T-helper 1 cell treated with Interleukin-12 subunit alpha and Interleukin-12 subunit beta and Interleukin-4 antibody, amounts not matched to agents 30 μg/mL and 1 μg/mL, for 36 hours (primary cell): Measurements from ENCODE around the gene RFX4.

ENCODE experiments used
- H3K27ac Mint-ChIP-seq: one replicate; pipeline ENCODE4 v1.8.0; 2021; ENCODE audit warnings: mild to moderate bottlenecking, mixed read lengths
- H3K27me3 Mint-ChIP-seq: one replicate; pipeline ENCODE4 v1.8.0; 2021; ENCODE audit warnings: low read depth, mixed read lengths
- H3K36me3 Mint-ChIP-seq: one replicate; pipeline ENCODE4 v1.8.0; 2021; ENCODE audit warnings: low read depth, mixed read lengths
- H3K4me1 Mint-ChIP-seq: one replicate; pipeline ENCODE4 v1.8.0; 2021; ENCODE audit warnings: low read depth, mixed read lengths
- H3K4me3 Mint-ChIP-seq: one replicate; pipeline ENCODE4 v1.8.0; 2021; ENCODE audit warnings: mild to moderate bottlenecking, moderate library complexity, mixed read lengths
- H3K9me3 Mint-ChIP-seq: one replicate; pipeline ENCODE4 v1.8.0; 2021; ENCODE audit warnings: mixed read lengths

Gene RFX4

DNA sequence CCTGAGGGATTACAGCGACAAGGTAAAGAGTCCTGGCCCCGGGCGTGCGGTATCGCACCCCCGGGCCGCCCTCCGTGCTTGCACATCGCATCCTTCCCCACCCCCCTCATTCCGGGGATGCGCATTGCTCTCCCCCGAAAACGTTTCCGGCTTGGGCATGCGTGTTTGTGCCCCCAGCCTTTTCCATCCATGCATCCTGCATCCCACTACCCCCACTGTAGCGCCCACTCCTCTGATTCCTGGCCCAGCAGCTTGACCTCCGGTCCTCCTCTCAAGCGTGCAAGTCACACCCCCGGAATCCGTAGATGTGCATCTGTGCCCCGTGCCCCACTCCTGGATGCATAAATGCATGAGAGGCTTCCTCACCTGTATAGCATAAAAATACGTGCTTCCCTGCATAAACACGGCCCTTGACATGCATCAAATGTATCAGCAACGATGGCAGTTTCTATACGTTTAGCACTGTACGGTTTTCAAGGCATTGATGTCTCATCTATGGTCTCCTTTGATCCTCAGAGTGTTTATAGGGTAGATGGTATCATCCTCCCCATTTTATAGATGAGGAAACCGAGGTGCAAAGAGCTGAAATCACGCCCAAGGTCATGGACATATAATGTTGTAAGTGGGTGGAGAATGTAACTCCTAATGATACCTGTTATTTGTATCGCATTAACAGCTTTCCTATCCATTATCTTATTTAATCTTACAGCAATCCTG, 192.2 kb downstream of the RFX4 start:
- peak overlapping the region; percentile 93 for H3K4me3 Mint-ChIP-seq
- H3K9me3 Mint-ChIP-seq = no peaks in the 10 kb centered on the region
- H3K27ac Mint-ChIP-seq = peak overlapping the region; percentile 97
- H3K4me1 Mint-ChIP-seq = peaks cover 23% of the 10 kb centered on the region
- no peaks in the 10 kb centered on the region for H3K27me3 Mint-ChIP-seq
- H3K36me3 Mint-ChIP-seq = peaks cover 2% of the 10 kb centered on the region

DNA sequence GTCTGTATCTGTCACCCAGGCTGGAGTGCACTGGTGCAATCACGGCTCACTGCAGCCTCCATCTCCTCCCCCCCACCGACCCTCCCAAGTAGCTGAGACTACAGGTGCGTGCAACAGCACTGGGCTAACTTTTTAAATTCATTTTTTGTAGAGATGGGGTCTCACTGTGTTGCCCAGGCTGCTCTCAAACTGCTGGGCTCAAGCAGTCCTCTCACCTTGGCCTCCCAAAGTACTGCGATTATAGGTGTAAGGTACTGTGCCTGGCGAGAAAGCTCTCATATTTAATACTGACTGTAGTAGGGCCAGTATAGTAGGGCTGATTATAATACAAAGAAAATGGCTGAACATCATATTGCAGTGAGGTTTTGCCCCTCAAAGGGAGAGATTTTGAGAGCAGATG, 194.1 kb downstream of the RFX4 start:
- H3K36me3 Mint-ChIP-seq = peaks cover 2% of the 10 kb centered on the region
- H3K9me3 Mint-ChIP-seq = no peaks in the 10 kb centered on the region
- H3K4me1 Mint-ChIP-seq = peaks cover 23% of the 10 kb centered on the region
- H3K27me3 Mint-ChIP-seq = no peaks in the 10 kb centered on the region
- no peak overlapping the region for H3K27ac Mint-ChIP-seq
- no peak overlapping the region for H3K4me3 Mint-ChIP-seq

DNA sequence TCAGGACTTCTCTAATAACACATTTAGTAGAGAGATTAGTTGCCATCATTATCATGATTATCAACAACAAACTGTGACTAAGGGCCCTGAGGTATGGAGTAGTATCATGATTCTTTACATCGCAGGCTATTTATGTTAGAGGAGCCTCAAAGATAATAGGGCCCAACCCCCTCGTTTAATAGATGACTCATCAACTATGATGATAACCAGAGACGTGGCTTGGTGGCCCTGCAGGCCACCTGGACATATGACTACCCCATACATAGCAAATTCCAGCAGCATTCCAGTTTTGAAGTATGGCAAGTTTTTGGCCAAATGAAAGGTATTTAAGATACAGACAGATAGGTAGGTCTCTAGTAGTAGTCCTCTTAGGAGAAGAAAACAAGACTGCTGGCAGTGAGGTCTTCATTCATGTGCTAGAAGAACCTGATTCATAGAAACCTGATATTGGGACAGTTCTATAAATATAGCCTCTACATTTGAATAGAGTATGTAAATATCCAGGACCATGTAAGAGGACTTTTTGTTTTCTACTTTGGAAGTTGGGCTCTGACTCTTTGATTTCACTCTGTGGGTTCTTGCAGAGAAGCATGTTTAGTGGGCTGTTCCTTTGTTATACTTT, 197.3 kb downstream of the RFX4 start:
- Mint-ChIP-seq H3K4me1 (peaks cover 22% of the 10 kb centered on the region), H3K27me3 (no peaks in the 10 kb centered on the region), H3K36me3 (peaks cover 4% of the 10 kb centered on the region), H3K9me3 (no peaks in the 10 kb centered on the region), H3K4me3 (no peak overlapping the region), H3K27ac (no peak overlapping the region)

DNA sequence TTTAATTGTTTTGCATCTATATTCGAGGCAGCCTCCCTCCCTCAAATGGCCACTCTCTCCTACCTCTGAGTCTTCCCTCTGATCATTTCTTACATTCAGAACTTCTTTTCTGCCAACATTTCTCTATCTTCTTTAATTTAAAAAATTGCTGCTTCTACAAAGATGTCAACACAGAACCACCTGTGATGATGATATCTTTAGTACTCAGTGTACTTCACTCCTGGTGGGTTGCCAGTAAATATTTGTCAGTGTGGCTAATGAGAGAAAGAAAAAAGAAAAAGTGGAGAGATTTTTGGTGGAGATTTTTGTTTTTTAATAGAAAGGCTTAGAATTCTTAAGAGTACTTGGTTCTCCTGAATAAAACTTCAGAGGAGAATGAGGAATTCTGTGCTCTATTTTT, 199.8 kb downstream of the RFX4 start:
- Mint-ChIP-seq H3K4me3 (no peak overlapping the region), H3K9me3 (no peaks in the 10 kb centered on the region), H3K36me3 (peaks cover 11% of the 10 kb centered on the region), H3K27me3 (no peaks in the 10 kb centered on the region), H3K4me1 (peaks cover 5% of the 10 kb centered on the region), H3K27ac (no peak overlapping the region)

DNA sequence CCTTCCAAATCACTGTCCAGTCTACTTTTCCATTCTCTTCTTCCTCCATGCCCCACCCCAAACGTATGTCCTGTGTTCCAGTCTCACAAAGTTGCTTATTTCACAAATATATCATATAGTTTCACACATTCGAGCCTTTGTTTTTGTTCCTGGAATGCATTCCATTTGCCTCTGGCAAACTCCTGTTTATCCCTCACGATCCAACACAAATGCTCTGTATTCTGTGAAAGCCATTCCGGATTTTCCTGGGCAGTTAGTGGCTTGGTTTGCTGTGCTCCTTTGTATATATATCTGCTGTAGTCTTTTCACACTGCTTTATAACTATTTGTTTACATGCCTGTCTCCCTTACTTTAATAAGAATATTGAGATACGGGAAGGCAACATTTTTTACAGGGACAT, 200.7 kb downstream of the RFX4 start:
- Mint-ChIP-seq H3K27ac (no peak overlapping the region), H3K36me3 (peaks cover 13% of the 10 kb centered on the region), H3K4me1 (peaks cover 5% of the 10 kb centered on the region), H3K4me3 (no peak overlapping the region), H3K9me3 (no peaks in the 10 kb centered on the region), H3K27me3 (no peaks in the 10 kb centered on the region)

DNA sequence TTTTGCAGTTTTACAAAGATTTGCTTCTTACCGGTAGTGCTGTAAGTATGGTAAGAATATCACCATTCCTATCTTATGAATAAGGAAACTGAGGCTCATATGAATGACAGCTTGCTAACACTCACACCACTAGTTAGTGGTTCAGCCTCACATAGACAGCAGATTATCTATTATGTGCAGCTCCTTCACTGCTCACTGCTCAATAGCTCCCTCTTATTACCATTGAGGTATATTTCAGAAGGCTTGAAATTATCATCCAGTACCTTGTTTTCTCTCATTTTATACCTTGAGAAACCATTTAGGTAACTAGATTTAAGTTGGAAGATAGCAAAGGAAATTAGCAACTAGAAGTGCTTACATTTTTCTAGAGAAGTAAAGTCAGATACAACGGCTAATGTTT, 207.2 kb downstream of the RFX4 start:
- Mint-ChIP-seq H3K9me3 (no peaks in the 10 kb centered on the region), H3K4me3 (no peak overlapping the region), H3K27ac (no peak overlapping the region), H3K36me3 (peaks cover 34% of the 10 kb centered on the region), H3K4me1 (no peaks in the 10 kb centered on the region), H3K27me3 (no peaks in the 10 kb centered on the region)

DNA sequence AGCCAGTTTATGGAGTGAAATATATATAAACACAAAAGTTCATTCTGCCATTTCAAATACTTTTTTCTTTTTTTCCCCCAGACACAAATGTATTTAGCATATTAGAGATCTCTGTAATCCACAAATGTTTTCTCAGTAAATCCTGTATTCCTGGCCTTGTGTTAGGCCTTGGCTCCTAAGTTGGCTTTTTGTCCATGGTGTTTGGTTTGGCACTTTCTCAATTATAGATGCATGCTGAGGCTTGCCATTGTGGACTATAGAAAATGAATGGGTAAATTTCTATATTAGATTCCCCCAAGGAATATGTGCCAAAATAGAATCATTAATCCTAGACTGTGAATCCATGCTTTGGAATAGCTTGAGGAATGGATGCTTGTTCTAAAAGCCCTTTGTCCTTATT, 208.7 kb downstream of the RFX4 start:
- no peak overlapping the region for H3K27ac Mint-ChIP-seq
- H3K27me3 Mint-ChIP-seq = no peaks in the 10 kb centered on the region
- H3K9me3 Mint-ChIP-seq = no peaks in the 10 kb centered on the region
- H3K4me1 Mint-ChIP-seq = no peaks in the 10 kb centered on the region
- peaks cover 28% of the 10 kb centered on the region for H3K36me3 Mint-ChIP-seq
- H3K4me3 Mint-ChIP-seq = no peak overlapping the region

DNA sequence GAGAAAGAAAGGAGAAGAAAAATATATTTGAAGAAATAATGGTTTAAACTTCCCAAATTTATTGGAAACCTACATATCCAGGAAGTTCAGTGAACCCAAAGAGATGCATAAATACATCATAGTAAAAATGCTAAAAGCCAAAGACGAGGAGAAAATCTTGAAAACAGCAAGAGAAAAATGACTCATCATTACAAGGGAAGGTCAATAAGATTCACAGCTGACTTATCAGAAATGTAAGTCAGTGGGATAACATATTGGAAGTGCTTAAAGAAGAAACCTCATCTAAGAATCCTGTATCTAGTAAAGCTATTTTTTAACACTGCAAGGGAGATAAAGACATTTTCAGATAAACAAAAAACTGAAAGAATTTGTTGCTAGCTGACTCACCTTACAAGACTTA, 211.6 kb downstream of the RFX4 start:
- Mint-ChIP-seq H3K4me3 (no peak overlapping the region), H3K9me3 (no peaks in the 10 kb centered on the region), H3K27ac (no peak overlapping the region), H3K36me3 (peaks cover 19% of the 10 kb centered on the region), H3K27me3 (no peaks in the 10 kb centered on the region), H3K4me1 (no peaks in the 10 kb centered on the region)

DNA sequence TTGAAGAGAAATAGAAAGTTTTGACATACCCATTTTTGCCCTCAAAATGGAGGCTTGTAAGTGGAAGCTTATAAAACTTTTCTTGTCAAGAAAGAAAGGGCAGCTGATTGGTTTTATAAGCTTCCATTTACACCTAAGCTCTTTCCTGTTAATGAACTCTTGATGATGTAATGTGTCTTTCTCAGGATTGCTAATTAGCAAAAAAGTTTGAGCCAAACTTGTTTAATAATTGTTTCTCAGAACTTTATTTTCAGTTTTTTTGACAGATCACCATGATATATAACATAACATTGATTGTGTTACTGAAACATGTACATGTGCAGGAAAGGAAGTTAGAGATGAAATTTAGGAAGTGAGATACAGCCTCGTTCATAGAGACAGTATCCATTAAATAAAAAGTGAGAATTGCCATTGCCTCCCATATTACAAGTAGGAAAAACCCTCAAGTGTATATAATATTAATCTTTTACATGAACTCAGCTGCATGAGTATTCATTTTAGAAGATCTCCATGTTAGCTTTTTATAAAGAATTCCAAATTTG, 218.4 kb downstream of the RFX4 start:
- Mint-ChIP-seq H3K36me3 (peaks cover 15% of the 10 kb centered on the region), H3K9me3 (no peaks in the 10 kb centered on the region), H3K27ac (no peak overlapping the region), H3K4me3 (no peak overlapping the region), H3K27me3 (no peaks in the 10 kb centered on the region), H3K4me1 (no peaks in the 10 kb centered on the region)

DNA sequence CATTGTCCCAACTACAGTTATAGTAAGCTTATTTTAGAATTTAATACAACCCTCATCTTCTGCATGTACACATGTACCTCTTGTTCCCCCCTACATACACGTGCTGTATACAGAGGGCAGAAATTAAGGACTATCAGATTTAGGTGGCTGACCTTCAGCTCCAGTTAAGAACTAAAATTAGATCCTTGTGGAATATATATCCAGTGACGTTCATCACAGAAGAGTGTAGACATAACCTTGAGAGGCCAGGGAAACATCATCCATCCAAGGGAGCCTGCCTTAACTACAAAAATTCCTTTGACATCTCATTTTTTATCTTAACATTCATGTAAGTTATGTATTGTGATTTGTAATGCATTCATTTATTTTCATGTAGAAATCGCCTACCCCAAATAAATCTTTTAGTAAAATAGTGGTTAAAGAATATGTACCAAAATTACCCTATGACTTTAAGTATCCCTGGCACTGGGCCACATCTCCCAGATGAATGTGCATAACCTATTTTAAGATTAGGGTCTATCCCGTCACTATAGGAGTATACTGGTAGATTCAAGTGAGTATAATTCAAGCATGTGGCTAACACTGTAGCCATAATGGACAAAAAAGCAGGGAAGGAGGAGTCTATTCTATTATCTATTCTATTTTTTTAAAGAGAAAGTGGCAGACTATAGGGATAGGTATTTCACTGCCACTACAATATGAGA, 219.2 kb downstream of the RFX4 start:
- H3K27me3 Mint-ChIP-seq = no peaks in the 10 kb centered on the region
- H3K9me3 Mint-ChIP-seq = no peaks in the 10 kb centered on the region
- H3K36me3 Mint-ChIP-seq = peaks cover 16% of the 10 kb centered on the region
- H3K4me3 Mint-ChIP-seq = no peak overlapping the region
- H3K27ac Mint-ChIP-seq = no peak overlapping the region
- H3K4me1 Mint-ChIP-seq = no peaks in the 10 kb centered on the region

DNA sequence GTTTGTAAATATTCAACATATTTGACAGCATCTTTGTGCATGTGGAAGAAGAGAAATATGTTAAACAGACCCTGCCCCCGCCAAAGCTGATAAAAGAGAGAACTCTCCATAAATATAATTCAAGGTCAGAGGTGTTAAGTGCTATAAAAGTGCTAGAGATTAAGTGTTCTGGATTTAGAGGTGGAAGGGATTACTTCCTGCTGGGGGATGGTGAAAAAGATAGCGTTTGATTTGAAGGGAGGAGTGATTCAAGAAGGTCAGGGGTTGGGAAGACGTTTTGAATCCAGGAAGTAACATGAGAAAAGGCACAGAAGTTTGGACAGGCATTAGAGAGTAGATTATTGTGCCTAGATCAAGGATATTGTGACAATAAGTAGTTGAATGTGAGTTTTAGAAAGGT, 221.9 kb downstream of the RFX4 start:
- Mint-ChIP-seq H3K27me3 (no peaks in the 10 kb centered on the region), H3K4me3 (no peak overlapping the region), H3K36me3 (peaks cover 15% of the 10 kb centered on the region), H3K4me1 (no peaks in the 10 kb centered on the region), H3K9me3 (no peaks in the 10 kb centered on the region), H3K27ac (no peak overlapping the region)
